ENCODE data around the gene SIPA1L3. TPM values are rescaled to one million over a fixed set of nuclear protein-coding genes. Genes with fewer than 3 reads are reported as not detected.
A peak's percentile ranks its signal among the peaks of the same experiment; 100 is the strongest.
"Not testable (repeated sequence)": the region's sequence is repeated elsewhere in the genome, so short reads cannot be mapped to it uniquely, and the experiment has no call there.

The SIPA1L3 gene
- polyA plus RNA-seq, 6 donors from 2014 or later = 9.2 to 43.0 (median 19.5) TPM

DNA sequence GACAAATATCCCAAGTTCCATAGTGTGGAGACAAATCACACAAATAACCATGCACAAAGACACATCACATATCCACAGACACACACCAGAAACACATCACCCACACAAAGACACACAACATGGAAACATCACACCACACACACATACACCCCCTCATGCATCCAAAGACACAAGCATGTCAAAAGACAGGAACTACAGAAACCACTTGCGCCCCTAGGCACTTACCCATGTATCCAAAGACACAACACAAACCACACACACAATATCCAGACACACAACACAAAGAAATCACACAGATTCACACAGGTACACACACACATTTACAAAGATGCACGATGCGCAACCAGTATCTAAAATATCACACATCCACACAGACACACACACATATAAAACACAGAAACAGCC lies 316.1 kb downstream of the SIPA1L3 start:
- peak overlapping the region in 7 of 8 donors; percentile 17 to 91 (median 76) for H3K4me3 Mint-ChIP-seq
- peaks cover 0 to 6% (median 0%) of the 10 kb centered on the region in 7 donors for H3K9me3 Mint-ChIP-seq
- H3K27ac Mint-ChIP-seq = peak overlapping the region in 2 of 6 donors; percentile 23 to 80
- peaks cover 57 to 80% (median 79%) of the 10 kb centered on the region in 3 donors for H3K27me3 Mint-ChIP-seq
- H3K36me3 Mint-ChIP-seq = peaks cover 0 to 15% of the 10 kb centered on the region in 2 donors
- DNase-seq (no peak), ATAC-seq (ENCODE audit: low read depth in 2 of 2) (no peak)
- peaks cover 27 to 35% (median 34%) of the 10 kb centered on the region in 3 donors for H3K4me1 Mint-ChIP-seq

DNA sequence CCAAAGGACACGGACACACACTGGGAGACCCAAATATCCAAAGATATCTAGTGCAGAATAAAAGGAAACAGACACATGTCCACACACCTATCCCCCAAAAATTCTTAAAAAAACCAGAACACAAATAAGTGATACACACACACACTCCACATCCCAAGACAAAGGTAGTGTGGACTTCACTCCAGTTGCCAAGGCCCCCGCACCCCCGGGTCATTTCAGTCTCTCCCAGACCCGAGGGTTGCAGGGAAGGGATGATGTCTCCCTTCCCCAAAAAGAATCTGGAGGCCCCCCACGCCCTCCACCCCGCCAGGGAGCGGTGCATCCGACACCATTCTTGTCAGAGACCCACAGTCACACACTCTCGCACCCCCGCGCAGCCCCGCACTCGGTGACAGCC lies 316.6 kb downstream of the SIPA1L3 start:
- no peak for ATAC-seq (ENCODE audit: low read depth in 2 of 2)
- H3K27ac Mint-ChIP-seq = peak overlapping the region in 1 of 6 donors; percentile 23
- peaks cover 0 to 6% (median 0%) of the 10 kb centered on the region in 7 donors for H3K9me3 Mint-ChIP-seq
- DNase-seq = no peak
- peaks cover 27 to 37% (median 36%) of the 10 kb centered on the region in 3 donors for H3K4me1 Mint-ChIP-seq
- H3K36me3 Mint-ChIP-seq = peaks cover 0 to 15% of the 10 kb centered on the region in 2 donors
- H3K27me3 Mint-ChIP-seq = peaks cover 55 to 79% (median 78%) of the 10 kb centered on the region in 3 donors
- peak overlapping the region; percentile 17 to 91 (median 77) for H3K4me3 Mint-ChIP-seq

DNA sequence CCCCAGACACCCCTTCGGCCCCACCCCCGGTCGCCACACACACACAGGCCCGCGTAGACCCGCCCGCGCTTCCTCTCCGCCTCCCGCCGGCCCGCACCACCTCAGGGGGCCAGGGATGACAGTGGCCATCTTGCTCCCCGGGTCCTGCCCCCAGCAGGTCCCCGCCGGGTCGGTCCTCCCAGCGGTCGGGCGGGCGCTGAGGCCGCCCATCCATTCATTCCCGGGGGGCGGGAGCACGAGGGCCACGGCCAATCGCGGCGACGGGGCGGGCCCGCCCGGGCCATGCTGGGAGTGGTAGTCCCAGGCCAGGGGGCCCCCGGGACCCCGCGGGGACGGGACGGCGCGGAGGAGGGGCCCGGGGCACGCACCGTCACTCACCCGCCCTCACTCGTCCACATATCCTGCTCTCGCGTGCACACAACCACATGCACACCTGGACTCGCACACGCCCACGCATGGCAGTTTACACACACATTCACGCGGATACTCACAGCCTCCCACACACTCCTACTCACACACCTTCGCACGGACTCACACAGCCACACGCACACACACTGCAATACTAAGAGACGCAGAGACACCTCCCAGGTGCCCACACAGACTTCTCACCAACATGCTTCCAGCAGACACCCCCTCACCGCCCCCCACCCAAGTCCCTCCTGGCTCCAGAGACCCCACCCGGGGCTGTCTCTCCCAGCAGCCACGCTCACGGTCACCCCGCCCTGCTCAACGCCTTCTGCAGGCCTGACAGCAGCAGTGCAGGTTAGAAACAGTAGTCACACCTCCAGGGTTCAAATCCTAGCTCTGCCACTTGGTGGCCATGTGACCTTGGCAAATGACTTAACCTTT lies 317.2 kb downstream of the SIPA1L3 start, which contains the start of gene DPF1:
TSS of gene DPF1 (minus strand) at position 209 of the 849 bp plus-strand sequence. CDS start at position 129, 80 bp downstream.
- peaks cover 30 to 41% (median 41%) of the 10 kb centered on the region in 3 donors for H3K4me1 Mint-ChIP-seq
- peaks cover 0 to 6% (median 0%) of the 10 kb centered on the region in 7 donors for H3K9me3 Mint-ChIP-seq
- DNase-seq = peak; percentile 59
- H3K4me3 Mint-ChIP-seq = peak within 1 kb of the TSS; percentile 76 to 97 (median 86)
- H3K36me3 Mint-ChIP-seq = peaks cover 0 to 15% of the 10 kb centered on the region in 2 donors
- H3K27ac Mint-ChIP-seq = peak within 1 kb of the TSS in 3 of 6 donors; percentile 4 to 80 (median 67)
- peaks cover 48 to 77% (median 76%) of the 10 kb centered on the region in 3 donors for H3K27me3 Mint-ChIP-seq
- peak; percentile 81 to 82 for ATAC-seq (ENCODE audit: low read depth in 2 of 2)

DNA sequence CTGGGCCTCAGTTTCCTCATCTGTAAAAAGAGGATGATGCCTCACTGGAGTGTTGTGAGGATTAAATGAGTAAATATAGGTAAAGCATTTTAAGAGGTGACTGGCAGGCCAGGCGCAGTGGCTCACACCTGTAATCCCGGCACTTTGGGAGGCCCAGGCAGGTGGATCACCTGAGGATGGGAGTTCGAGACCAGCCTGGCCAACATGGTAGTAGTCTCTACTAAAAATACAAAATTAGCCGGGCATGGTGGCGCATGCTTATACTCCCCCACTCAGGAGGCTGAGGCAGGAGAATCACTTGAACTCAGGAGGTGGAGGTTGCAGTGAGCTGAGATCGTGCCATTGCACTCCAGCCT lies 317.8 kb downstream of the SIPA1L3 start:
- Mint-ChIP-seq H3K4me3 (peak overlapping the region in 7 of 8 donors; percentile 22 to 97 (median 85)), H3K36me3 (peaks cover 0 to 14% of the 10 kb centered on the region in 2 donors), H3K4me1 (peaks cover 31 to 42% (median 41%) of the 10 kb centered on the region in 3 donors), H3K27me3 (peaks cover 45 to 74% (median 72%) of the 10 kb centered on the region in 3 donors)
- ATAC-seq (ENCODE audit: low read depth in 2 of 2); DNase-seq; H3K27ac Mint-ChIP-seq; H3K9me3 Mint-ChIP-seq: not testable (repeated sequence)

DNA sequence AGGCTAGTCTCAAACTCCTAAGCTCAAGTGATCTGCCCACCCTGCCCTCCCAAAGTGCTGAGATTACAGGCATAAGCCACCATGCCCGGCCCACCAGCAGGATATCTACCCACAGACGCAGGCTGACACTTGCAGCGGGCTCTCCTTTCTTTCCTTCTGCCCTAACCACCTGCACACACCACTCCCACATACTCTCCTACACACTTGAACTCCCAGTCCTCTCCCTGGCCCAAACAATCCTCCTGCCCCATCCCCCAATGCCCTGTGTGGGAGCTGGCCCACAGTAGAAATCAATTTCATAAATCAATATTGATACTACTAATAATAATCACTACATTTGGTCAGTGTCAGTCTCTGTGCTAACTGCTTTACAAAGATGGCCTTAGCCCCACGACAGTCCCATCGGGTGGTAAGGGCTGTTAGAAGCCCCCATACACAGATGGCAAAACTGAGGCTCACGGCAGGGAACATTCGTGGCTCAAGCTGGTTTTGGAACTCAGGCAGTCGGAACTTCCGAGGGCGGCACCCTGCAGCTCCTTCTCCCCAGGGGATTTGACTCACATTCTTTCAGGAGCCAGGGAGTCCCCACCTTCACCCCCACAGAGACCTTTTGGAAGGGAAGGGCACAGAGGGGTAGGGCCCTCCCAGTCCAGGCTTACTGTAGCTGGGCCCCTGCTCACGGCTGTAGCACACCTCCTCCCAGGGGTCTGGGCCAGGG lies 320.4 kb downstream of the SIPA1L3 start:
- Mint-ChIP-seq H3K27ac (peak overlapping the region in 1 of 6 donors; percentile 59), H3K27me3 (peaks cover 48 to 81% (median 80%) of the 10 kb centered on the region in 3 donors), H3K36me3 (no peaks in the 10 kb centered on the region), H3K9me3 (peaks cover 0 to 6% (median 0%) of the 10 kb centered on the region in 7 donors), H3K4me1 (peaks cover 33 to 41% (median 40%) of the 10 kb centered on the region in 3 donors), H3K4me3 (peak overlapping the region in 7 of 8 donors; percentile 27 to 83 (median 47))
- DNase-seq (no peak), ATAC-seq (ENCODE audit: low read depth in 2 of 2) (no peak)

DNA sequence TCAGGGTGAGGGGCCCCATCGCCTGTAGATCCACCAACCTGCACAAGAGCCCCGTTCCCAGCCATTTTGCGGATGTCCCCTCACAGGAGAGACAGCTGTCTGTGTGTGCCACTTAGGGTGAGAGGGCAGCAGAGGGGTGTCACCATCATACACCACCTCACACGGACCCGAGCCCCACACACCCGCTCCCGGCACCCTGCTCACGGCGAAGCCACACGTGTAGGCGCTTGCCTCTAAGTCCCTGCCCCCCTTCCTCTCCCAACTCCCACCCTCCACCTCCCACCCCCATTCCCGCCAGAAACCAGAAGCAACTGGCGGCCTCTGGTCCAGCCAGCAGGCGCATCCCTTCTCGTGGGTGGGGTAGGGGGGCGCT lies 321.0 kb downstream of the SIPA1L3 start:
- Mint-ChIP-seq H3K4me1 (peaks cover 31 to 38% (median 37%) of the 10 kb centered on the region in 3 donors), H3K4me3 (peak overlapping the region in 4 of 8 donors; percentile 27 to 83 (median 45)), H3K36me3 (no peaks in the 10 kb centered on the region), H3K27me3 (peaks cover 44 to 80% (median 79%) of the 10 kb centered on the region in 3 donors), H3K9me3 (peaks cover 0 to 4% (median 0%) of the 10 kb centered on the region in 7 donors), H3K27ac (no peak overlapping the region)
- DNase-seq (no peak), ATAC-seq (ENCODE audit: low read depth in 2 of 2) (no peak)

DNA sequence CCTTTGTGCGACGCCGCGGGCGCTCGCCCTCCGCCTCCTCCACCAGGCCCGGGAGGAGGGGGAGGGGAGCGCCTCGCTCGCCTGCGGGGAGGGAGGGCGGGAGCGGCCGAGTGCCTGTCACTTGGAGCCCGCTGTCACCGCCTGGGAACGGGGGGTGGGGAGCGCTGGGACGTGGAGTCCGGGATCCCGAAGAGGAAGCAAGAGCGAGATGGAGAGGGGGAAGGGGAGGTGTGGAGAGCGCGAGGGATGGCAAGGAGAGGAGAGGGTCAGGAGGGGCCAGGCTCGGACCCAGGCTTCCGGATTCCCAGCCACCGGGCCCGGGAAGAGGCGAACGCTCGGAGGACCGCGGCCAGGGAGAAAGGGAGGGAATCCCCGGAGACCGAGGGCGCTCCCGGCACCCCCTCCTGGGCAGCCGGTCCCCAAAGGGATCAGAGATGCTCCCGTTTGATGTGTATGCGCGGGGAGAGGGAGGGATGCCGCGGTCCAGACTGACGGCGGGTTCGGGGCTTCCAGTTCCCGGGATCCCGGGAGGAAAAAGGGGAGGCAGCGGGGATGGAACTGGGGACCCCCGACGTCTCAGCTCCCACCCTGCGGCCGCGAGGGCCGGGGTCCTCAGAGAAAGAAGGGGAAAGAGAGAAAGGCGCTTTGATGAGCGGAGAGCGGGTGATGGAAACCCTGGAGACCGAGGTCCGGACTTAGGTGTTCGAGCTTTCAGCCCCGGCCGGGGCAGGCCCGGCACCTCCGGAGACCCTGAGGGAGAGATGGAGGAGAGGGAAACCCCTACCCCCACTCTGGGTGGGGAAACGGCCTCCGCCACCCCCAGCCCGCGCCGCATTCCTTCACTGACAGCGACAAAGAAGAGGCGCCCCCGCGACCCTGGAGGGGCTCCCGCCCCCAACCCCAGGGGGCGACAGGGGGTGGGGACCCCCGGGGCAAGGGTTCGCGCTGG lies 321.8 kb downstream of the SIPA1L3 start:
- peaks cover 23 to 34% (median 32%) of the 10 kb centered on the region in 3 donors for H3K4me1 Mint-ChIP-seq
- H3K4me3 Mint-ChIP-seq = peak overlapping the region in 7 of 8 donors; percentile 15 to 80 (median 74)
- peaks cover 40 to 72% (median 71%) of the 10 kb centered on the region in 3 donors for H3K27me3 Mint-ChIP-seq
- DNase-seq (no peak), ATAC-seq (ENCODE audit: low read depth in 2 of 2) (no peak)
- H3K36me3 Mint-ChIP-seq = no peaks in the 10 kb centered on the region
- H3K9me3 Mint-ChIP-seq = peaks cover 0 to 2% (median 0%) of the 10 kb centered on the region in 7 donors
- H3K27ac Mint-ChIP-seq = peak overlapping the region in 2 of 6 donors; percentile 47 to 78

DNA sequence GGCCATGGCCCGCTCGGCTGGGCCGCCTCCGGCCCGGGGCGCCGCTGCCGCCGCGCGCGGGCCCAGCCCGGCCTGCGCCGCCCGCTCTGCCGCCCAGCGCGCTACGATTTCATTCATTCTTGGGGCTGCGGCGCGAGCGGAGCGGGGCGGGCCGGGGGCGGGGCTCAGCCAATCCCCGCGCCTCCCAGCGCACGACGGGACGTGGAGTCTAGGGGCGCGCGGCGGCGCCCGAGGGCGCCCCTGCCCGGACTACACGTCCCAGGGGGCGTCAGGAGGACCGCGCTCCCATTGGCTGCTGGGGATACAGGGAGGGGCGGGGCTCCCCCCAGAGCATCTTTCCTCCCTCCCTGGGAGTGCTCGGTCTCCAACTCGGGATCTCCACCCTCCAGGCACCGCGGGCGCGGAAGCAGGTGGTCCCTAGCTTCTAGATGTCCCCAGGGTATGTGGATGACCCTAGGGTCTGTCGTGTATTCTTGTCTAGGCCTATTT lies 322.6 kb downstream of the SIPA1L3 start:
- peak; percentile 82 to 87 for ATAC-seq (ENCODE audit: low read depth in 2 of 2)
- H3K4me3 Mint-ChIP-seq = peak overlapping the region in 7 of 8 donors; percentile 35 to 77 (median 68)
- H3K27ac Mint-ChIP-seq = peak overlapping the region in 1 of 6 donors; percentile 39
- H3K27me3 Mint-ChIP-seq = peaks cover 36 to 63% (median 63%) of the 10 kb centered on the region in 3 donors
- H3K4me1 Mint-ChIP-seq = peaks cover 19 to 33% (median 28%) of the 10 kb centered on the region in 3 donors
- peak; percentile 54 for DNase-seq
- H3K36me3 Mint-ChIP-seq = no peaks in the 10 kb centered on the region
- H3K9me3 Mint-ChIP-seq = peaks cover 0 to 2% (median 0%) of the 10 kb centered on the region in 7 donors

DNA sequence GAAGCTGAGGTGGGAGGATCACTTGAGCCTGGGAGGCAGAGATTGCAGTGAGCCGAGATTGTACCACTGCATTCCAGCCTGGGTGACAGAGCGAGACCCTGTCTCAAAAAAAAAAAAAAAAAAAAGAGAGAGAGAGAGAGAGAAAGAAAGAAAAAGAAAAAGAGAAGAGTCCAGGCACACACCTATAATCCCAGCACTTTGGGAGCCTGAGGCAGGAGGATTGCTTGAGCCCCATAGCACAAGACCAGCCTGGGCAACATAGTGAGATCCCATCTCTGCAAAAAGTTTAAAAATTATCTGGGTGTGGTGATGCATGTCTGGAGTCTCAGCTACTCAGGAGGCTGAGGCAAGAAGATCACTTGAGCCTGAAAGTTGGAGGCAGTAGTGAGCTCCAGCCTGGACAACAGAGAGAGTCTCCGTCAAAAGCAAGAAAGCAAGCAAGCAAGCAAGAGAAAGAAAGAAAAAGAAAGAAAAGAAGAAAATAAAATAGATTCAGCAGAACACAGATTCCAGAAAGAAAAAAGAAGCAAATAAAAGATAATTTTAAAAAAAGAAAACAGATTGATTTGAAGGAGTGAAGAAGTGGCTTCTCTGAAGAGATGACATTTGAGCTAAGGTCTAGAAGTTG lies 323.6 kb downstream of the SIPA1L3 start:
- H3K36me3 Mint-ChIP-seq; H3K27ac Mint-ChIP-seq; DNase-seq; H3K9me3 Mint-ChIP-seq; ATAC-seq (ENCODE audit: low read depth in 2 of 2): not testable (repeated sequence)
- peaks cover 19 to 32% (median 28%) of the 10 kb centered on the region in 3 donors for H3K4me1 Mint-ChIP-seq
- H3K4me3 Mint-ChIP-seq = peak overlapping the region in 1 of 8 donors; percentile 66
- peaks cover 35 to 63% (median 61%) of the 10 kb centered on the region in 3 donors for H3K27me3 Mint-ChIP-seq

DNA sequence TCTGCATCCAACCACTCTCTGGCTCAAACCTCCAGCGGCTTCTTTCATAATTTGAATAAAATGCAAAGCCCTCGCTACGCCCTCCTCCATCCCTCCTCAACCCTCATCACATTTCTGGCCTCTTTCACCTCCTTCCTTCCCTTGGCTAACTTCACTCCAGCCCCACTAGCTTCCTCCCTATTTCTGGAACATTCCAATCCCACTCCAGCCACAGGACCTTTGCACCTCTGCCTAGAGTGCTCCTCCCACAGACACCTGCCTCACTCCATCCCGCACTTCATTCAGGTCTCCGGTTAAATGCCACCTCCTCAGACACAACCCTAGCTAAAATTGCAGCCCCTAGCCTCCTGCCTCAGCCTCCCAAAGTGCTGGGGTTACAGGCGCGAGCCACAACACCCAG lies 324.9 kb downstream of the SIPA1L3 start:
- ATAC-seq (ENCODE audit: low read depth in 2 of 2) (no peak), DNase-seq (no peak)
- Mint-ChIP-seq H3K4me3 (no peak overlapping the region), H3K9me3 (no peaks in the 10 kb centered on the region), H3K27me3 (peaks cover 26 to 51% (median 51%) of the 10 kb centered on the region in 3 donors), H3K36me3 (no peaks in the 10 kb centered on the region), H3K4me1 (peaks cover 15 to 24% (median 19%) of the 10 kb centered on the region in 3 donors), H3K27ac (peak overlapping the region in 1 of 6 donors; percentile 76)

DNA sequence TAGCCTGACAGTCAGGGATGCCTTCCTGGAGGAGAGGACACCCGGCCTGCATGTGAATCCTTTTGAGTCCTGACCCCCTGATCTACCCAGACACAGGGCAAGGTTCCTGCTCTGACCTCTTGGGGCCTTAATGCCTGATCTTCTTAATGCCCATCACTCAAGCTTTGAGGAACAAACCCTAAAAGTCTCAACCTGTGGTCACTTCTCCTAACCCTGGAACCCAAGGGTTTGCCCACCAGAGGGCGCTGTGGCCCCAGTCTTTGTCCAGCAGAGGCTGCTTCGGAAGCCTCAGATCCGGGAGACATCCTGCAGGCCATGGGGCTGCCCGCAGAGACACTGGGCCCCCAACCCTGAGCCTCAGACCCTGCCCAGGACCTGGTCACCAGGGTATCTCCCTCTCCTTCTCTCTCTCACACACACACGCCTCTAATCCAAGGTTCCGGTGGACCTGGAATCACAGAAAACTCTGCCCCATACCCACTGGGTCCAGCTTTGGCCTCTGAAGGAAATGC lies 326.8 kb downstream of the SIPA1L3 start:
- DNase-seq (peak; percentile 73), ATAC-seq (ENCODE audit: low read depth in 2 of 2) (peak; percentile 59 to 68)
- Mint-ChIP-seq H3K27me3 (peaks cover 19 to 41% (median 32%) of the 10 kb centered on the region in 3 donors), H3K4me3 (no peak overlapping the region), H3K4me1 (peaks cover 6 to 13% (median 11%) of the 10 kb centered on the region in 3 donors), H3K27ac (peak overlapping the region in 1 of 6 donors; percentile 33), H3K36me3 (no peaks in the 10 kb centered on the region), H3K9me3 (no peaks in the 10 kb centered on the region)

All from naive B cell (primary cell).